ENCODE measurements around the gene RNF208. TPM values are rescaled to one million over a fixed set of nuclear protein-coding genes. Genes with fewer than 3 reads are reported as not detected.

Gene RNF208
- total and polyA plus RNA-seq, 10 of the 15 experiments (the other 5 are each of a cell fraction or from before 2014, with no cell fraction given) = 0.06 to 10.7 (median 0.77) TPM

- Histone ChIP-seq H3K27ac (ENCODE audit: control insufficient read depth, insufficient read depth) (no peak overlapping the region), H3K4me1 (ENCODE audit: control insufficient read depth, insufficient read depth, low read length) (peaks cover 5% of the 10 kb centered on the region), H3K9me3 (replicated peaks; ENCODE audit: control insufficient read depth, insufficient read depth, low read length) (no peaks in the 10 kb centered on the region), H2AFZ (ENCODE audit: control insufficient read depth, low read depth, low read length) (no peak overlapping the region), H4K20me1 (ENCODE audit: control insufficient read depth, insufficient read depth) (no peaks in the 10 kb centered on the region), H3K4me3 (no peak overlapping the region), H3K36me3 (ENCODE audit: control insufficient read depth in 2 of 2, insufficient read depth in 2 of 2, low read length in 1 of 2) (peaks cover 0 to 4% of the 10 kb centered on the region in 2 experiments; a peak in 3 of 4 replicates), H3K4me2 (ENCODE audit: control insufficient read depth, insufficient read depth) (no peak overlapping the region), H3K27me3 (replicated peaks in 1 of 2; ENCODE audit: control insufficient read depth in 2 of 2, insufficient read depth in 2 of 2, low read length in 1 of 2) (no peaks in the 10 kb centered on the region), H3K9ac (ENCODE audit: control insufficient read depth, insufficient read depth, low read length) (no peak overlapping the region), H3K79me2 (ENCODE audit: control insufficient read depth, insufficient read depth, low read length) (peaks cover 9% of the 10 kb centered on the region)
- DNase-seq (ENCODE audit: low read depth, low spot score) (no peak), ATAC-seq (no peak), FAIRE-seq (no peak)
- WGBS (ENCODE audit: insufficient coverage, insufficient replicate concordance, low lambda C conversion rate, missing lambda C conversion rate) = 86% methylated on average over 13 of the region's 13 CpGs
- SMC1A ChIA-PET (ENCODE audit: uncharacterized antibody, unreplicated experiment) = no interaction called here
- intact Hi-C loops (cut with micrococcal nuclease; ENCODE audit: unreplicated experiment) (no loop called here), in situ Hi-C loops (cut with MboI) (no loop called here)
- RAD21 ChIA-PET (ENCODE audit: unreplicated experiment) = interaction anchor here (1.0 kb wide), 1 partner anchor 12 kb away, joined by 4 read pairs; no protein-coding TSS in a partner anchor
- CTCF ChIA-PET = no interaction called here
- POLR2A ChIA-PET = no interaction called here
- TF ChIP-seq POLR2A (IDR thresholded peaks at IDR 0.05; ENCODE audit: low read depth, low read length) = peak; percentile 56; the same call in 1 of the 2 replicates
- TF ChIP-seq ATF3 (IDR thresholded peaks at IDR 0.05; ENCODE audit: borderline replicate concordance, extremely low read depth, low read depth, low read length) = no peak
- no peak for TF ChIP-seq NFXL1 (IDR thresholded peaks at IDR 0.05; ENCODE audit: borderline replicate concordance)
- BruUV-seq (replicated peaks) = no TSS peak
These were observed 10.5 kb downstream of the RNF208 start for GRCh38 chr9:137211532-137211931.

- POLR2A ChIA-PET = interaction anchor here (0.6 to 8.0 kb wide), 5 partner anchors 16 to 139 kb away, joined by 3 to 68 read pairs (median 4); partner anchors contain the start of genes CYSRT1 and RNF208
- CTCF ChIA-PET = interaction anchor here (1.1 to 2.2 kb wide), 3 partner anchors 16 to 30 kb away, joined by 4 to 7 read pairs (median 5); partner anchors contain the start of genes ANAPC2 and SSNA1
- no peak for DNase-seq (ENCODE audit: low read depth, low spot score)
- H3K4me1 ChIP-seq (ENCODE audit: control insufficient read depth, insufficient read depth, low read length) = peaks cover 34% of the 10 kb centered on the region
- peaks cover 43% of the 10 kb centered on the region for H3K79me2 ChIP-seq (ENCODE audit: control insufficient read depth, insufficient read depth, low read length)
- H3K27me3 ChIP-seq (replicated peaks in 1 of 2; ENCODE audit: control insufficient read depth in 2 of 2, insufficient read depth in 2 of 2, low read length in 1 of 2) = no peaks in the 10 kb centered on the region
- H3K4me3 ChIP-seq = peak overlapping the region; percentile 95
- intact Hi-C loops (cut with micrococcal nuclease; ENCODE audit: unreplicated experiment) (no loop called here), in situ Hi-C loops (cut with MboI) (no loop called here)
- 62% methylated on average over 7 of the region's 7 CpGs for WGBS (ENCODE audit: insufficient coverage, insufficient replicate concordance, low lambda C conversion rate, missing lambda C conversion rate)
- no peak overlapping the region for H2AFZ ChIP-seq (ENCODE audit: control insufficient read depth, low read depth, low read length)
- SMC1A ChIA-PET (ENCODE audit: uncharacterized antibody, unreplicated experiment) = interaction anchor here (0.6 kb wide), 1 partner anchor 90 kb away, joined by 3 read pairs; no protein-coding TSS in a partner anchor
- TF ChIP-seq TAF1 (IDR thresholded peaks at IDR 0.05; ENCODE audit: borderline replicate concordance, low read depth, low read length) (no peak), ELK1 (IDR thresholded peaks at IDR 0.05; ENCODE audit: low read depth, low read length) (no peak)
- H3K9ac ChIP-seq (ENCODE audit: control insufficient read depth, insufficient read depth, low read length) = peak overlapping the region; percentile 98
- BruUV-seq (replicated peaks) = TSS peak; percentile 78
- H3K4me2 ChIP-seq (ENCODE audit: control insufficient read depth, insufficient read depth) = peak overlapping the region; percentile 93
- RAD21 ChIA-PET (ENCODE audit: unreplicated experiment) = no interaction called here
- H3K9me3 ChIP-seq (replicated peaks; ENCODE audit: control insufficient read depth, insufficient read depth, low read length) = no peaks in the 10 kb centered on the region
- no peak for ATAC-seq
- H3K27ac ChIP-seq (ENCODE audit: control insufficient read depth, insufficient read depth) = no peak overlapping the region
- H4K20me1 ChIP-seq (ENCODE audit: control insufficient read depth, insufficient read depth) = no peaks in the 10 kb centered on the region
- no peak for FAIRE-seq
- H3K36me3 ChIP-seq (ENCODE audit: control insufficient read depth in 2 of 2, insufficient read depth in 2 of 2, low read length in 1 of 2) = peaks cover 0 to 4% of the 10 kb centered on the region in 2 experiments; a peak in 1 of 4 replicates
These were observed 15.4 kb downstream of the RNF208 start for GRCh38 chr9:137206602-137207001.
